Activated CD8-positive, alpha-beta T cell treated with anti-CD3 and anti-CD28 coated beads for 36 hours (primary cell): ENCODE results near the gene PLCL1. TPM values are rescaled to one million over a fixed set of nuclear protein-coding genes. Genes with fewer than 3 reads are reported as not detected.

Experiments used
- ATAC-seq: fragments of 200-7000 bp; cut with Tn5 transposase; one replicate; pipeline ENCODE4 v1.10.0; 2021; ENCODE audit warnings: mild to moderate bottlenecking, moderate library complexity
- CTCF ChIA-PET: fragments of 350-600 bp; sonication (Branson Sonifier 250); formaldehyde crosslinking; loops from one replicate; lab custom pipeline; 2021; ENCODE audit warnings: antibody characterized with exemption; lab: Charles Lee
- POLR2A ChIA-PET: fragments of 350-600 bp; sonication (Branson Sonifier 250); formaldehyde crosslinking; loops from one replicate; lab custom pipeline; 2021; ENCODE audit warnings: antibody characterized with exemption; lab: Charles Lee
- DNase-seq: peaks from one replicate; pipeline ENCODE4 v3.0.0-alpha.2; 2020
- H3K27ac Mint-ChIP-seq: one replicate; pipeline ENCODE4 v1.8.0; 2021; ENCODE audit warnings: mild to moderate bottlenecking, mixed read lengths
- H3K27me3 Mint-ChIP-seq: one replicate; pipeline ENCODE4 v1.8.0; 2021; ENCODE audit warnings: mixed read lengths
- H3K36me3 Mint-ChIP-seq: one replicate; pipeline ENCODE4 v1.8.0; 2021; ENCODE audit warnings: low read depth, mixed read lengths
- H3K4me1 Mint-ChIP-seq: one replicate; pipeline ENCODE4 v1.8.0; 2021; ENCODE audit warnings: low read depth, mixed read lengths
- H3K4me3 Mint-ChIP-seq: one replicate; pipeline ENCODE4 v1.8.0; 2021; ENCODE audit warnings: mild to moderate bottlenecking, moderate library complexity, mixed read lengths
- H3K9me3 Mint-ChIP-seq: one replicate; pipeline ENCODE4 v1.8.0; 2021; ENCODE audit warnings: mixed read lengths
- intact Hi-C: fragments of 100-400 bp; cut with micrococcal nuclease; formaldehyde crosslinking; loops from one replicate; pipeline ENCODE4 v1.10.0; 2022
- total RNA-seq, 2 experiments: library from RNA; stranded (reverse); gene quantifications; one replicate each; pipeline ENCODE4 v1.2.3, GENCODE V29; 2021
- TF ChIP-seq, protein P1 (sequence below): fragments of 200-600 bp; IDR thresholded peaks from one replicate; pipeline ENCODE4 v1.8.0; 2022; ENCODE audit warnings: antibody characterized with exemption, mild to moderate bottlenecking

The PLCL1 gene
- total RNA-seq, 2 experiments from 2014 or later, result 0.68 to 0.69 TPM

DNA sequence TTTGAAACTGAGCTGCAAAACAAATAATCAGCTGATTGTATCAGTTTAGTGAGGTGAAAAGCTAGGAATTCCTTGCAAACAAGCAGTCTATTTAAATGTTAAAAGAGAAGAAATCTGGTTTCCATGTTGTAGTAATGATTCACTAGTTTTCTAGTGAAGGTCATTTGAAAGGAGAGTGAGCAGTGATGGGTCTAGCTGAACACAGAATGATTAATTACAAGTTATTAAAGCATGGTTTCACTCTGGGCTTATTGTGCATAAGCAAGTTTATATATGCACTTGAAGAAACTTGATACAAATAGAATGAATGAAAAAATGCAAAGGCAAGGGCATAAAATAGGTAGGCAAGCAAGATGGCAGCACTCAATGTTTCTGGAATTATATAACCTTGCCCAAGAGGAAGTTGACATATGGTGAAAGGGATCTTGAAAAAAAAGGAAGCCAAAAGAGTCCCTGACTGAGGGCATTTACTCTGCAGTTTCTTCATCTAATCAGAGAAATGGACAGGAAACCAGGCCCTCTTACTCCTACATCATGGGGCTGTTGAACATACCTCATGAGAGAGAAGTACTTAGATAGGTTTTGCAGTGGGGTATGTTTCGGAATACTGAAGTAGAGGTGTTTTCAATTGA is 53.2 kb downstream of the PLCL1 start:
- H3K27me3 Mint-ChIP-seq, result no peaks in the 10 kb centered on the region
- ChIA-PET CTCF (interaction anchor here (1.5 kb wide), 1 partner anchor 270 kb away, joined by 3 read pairs; no protein-coding TSS in a partner anchor), POLR2A (no interaction called here)
- peaks cover 19% of the 10 kb centered on the region for H3K4me1 Mint-ChIP-seq
- H3K27ac Mint-ChIP-seq, result no peak overlapping the region
- TF ChIP-seq, protein P1, sequence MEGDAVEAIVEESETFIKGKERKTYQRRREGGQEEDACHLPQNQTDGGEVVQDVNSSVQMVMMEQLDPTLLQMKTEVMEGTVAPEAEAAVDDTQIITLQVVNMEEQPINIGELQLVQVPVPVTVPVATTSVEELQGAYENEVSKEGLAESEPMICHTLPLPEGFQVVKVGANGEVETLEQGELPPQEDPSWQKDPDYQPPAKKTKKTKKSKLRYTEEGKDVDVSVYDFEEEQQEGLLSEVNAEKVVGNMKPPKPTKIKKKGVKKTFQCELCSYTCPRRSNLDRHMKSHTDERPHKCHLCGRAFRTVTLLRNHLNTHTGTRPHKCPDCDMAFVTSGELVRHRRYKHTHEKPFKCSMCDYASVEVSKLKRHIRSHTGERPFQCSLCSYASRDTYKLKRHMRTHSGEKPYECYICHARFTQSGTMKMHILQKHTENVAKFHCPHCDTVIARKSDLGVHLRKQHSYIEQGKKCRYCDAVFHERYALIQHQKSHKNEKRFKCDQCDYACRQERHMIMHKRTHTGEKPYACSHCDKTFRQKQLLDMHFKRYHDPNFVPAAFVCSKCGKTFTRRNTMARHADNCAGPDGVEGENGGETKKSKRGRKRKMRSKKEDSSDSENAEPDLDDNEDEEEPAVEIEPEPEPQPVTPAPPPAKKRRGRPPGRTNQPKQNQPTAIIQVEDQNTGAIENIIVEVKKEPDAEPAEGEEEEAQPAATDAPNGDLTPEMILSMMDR, result no peak
- DNase-seq (no peak), ATAC-seq (no peak)
- peaks cover 21% of the 10 kb centered on the region for H3K9me3 Mint-ChIP-seq
- no peak overlapping the region for H3K4me3 Mint-ChIP-seq
- peaks cover 7% of the 10 kb centered on the region for H3K36me3 Mint-ChIP-seq
- intact Hi-C loops, result no loop called here

DNA sequence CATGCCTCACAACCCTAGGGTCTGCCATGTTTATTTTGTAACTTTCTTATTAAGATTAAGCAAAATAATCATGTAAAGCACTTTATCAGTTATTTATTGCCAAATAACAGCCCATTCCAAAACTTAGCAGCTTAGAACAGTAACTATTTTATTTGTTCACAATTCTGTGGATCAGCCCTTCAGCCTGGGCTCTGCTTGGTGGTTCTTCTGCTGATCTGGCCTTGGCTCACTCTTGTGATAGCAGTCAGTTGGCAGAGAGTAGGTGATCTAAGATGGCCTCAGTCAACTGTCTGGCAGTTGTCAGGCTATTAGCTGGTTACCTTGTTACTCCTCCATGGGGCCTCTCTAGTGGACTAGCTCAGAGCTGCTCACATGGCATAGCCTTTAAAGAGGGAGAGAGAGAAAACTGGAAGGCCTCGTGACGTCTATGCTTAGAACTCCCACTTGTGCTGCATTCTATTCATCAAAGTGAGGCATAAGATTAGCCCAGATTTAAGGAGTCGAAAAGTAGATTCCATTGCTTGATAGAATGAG is 54.3 kb downstream of the PLCL1 start:
- CTCF ChIA-PET, result interaction anchor here (0.8 to 1.9 kb wide), 4 partner anchors 11 to 269 kb away, joined by 3 to 6 read pairs (median 4); no protein-coding TSS in a partner anchor
- Mint-ChIP-seq H3K9me3 (peaks cover 21% of the 10 kb centered on the region), H3K27ac (no peak overlapping the region), H3K4me3 (no peak overlapping the region), H3K4me1 (peaks cover 20% of the 10 kb centered on the region), H3K27me3 (no peaks in the 10 kb centered on the region), H3K36me3 (peaks cover 7% of the 10 kb centered on the region)
- TF ChIP-seq, protein P1, result no peak
- DNase-seq (no peak), ATAC-seq (no peak)
- POLR2A ChIA-PET, result interaction anchor here (0.6 kb wide), 1 partner anchor 31 kb away, joined by 3 read pairs; no protein-coding TSS in a partner anchor
- intact Hi-C loops, result no loop called here

DNA sequence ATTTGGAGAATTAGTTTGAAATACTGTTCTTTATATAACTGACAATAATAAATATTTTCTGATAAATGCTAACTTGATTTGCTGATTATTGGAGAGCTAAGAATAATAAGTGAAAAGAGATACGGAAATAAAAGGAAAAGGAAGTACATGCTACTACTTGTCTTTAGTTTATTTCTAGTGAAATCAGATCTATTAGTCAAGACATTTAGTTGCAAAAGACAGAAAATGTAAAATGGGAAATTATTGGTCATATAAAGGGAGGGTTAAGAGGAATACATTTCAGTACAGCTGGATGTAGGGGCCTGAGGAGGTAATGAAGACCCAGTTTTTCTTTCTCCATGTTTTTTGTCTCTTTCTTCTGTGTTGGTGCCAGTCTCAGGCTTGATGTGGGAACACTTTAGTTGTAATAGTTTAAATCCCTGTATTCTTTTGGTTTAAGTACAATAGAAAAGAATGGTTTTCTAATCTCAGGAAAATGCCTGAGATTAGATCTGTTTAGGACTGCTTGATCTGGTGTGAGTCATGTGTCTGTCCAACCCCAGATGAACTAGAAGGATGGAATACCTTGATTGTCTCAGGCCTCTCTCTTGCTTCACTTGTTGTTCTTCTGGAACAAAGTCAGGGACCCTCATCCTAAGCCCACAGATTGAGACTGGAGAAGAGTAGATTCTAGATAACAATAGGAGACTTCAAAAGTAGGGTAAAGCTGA is 58.0 kb downstream of the PLCL1 start:
- H3K4me3 Mint-ChIP-seq, result no peak overlapping the region
- H3K27ac Mint-ChIP-seq, result no peak overlapping the region
- intact Hi-C loops, result no loop called here
- POLR2A ChIA-PET, result interaction anchor here (1.4 kb wide), 1 partner anchor 22 kb away, joined by 3 read pairs; no protein-coding TSS in a partner anchor
- TF ChIP-seq, protein P1, result no peak
- CTCF ChIA-PET, result interaction anchor here (2.9 kb wide), 1 partner anchor 14 kb away, joined by 8 read pairs; no protein-coding TSS in a partner anchor
- peaks cover 17% of the 10 kb centered on the region for H3K4me1 Mint-ChIP-seq
- peaks cover 5% of the 10 kb centered on the region for H3K36me3 Mint-ChIP-seq
- H3K27me3 Mint-ChIP-seq, result no peaks in the 10 kb centered on the region
- ATAC-seq (no peak), DNase-seq (no peak)
- H3K9me3 Mint-ChIP-seq, result peaks cover 21% of the 10 kb centered on the region

DNA sequence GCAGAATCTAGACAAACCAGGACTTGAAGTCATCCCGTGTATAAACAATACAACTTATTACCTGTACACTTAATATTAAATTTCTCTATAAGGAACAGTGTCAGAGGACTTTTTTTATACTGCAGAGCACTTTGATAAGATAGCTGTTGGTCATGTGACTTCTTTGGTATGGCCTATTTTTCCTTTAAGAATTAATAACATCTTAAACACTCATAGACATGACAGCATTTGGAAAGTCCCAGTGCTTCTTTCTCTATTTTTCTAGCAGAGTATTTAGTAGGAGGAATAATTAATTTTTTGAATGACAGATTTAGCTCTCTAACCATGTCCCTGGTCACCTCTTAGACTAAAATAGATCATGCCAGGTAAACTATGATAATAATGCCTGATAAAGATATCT is 59.4 kb downstream of the PLCL1 start:
- DNase-seq (no peak), ATAC-seq (no peak)
- no peaks in the 10 kb centered on the region for H3K36me3 Mint-ChIP-seq
- TF ChIP-seq, protein P1, result no peak
- H3K4me3 Mint-ChIP-seq, result no peak overlapping the region
- H3K27me3 Mint-ChIP-seq, result no peaks in the 10 kb centered on the region
- no peak overlapping the region for H3K27ac Mint-ChIP-seq
- POLR2A ChIA-PET, result no interaction called here
- intact Hi-C loops, result no loop called here
- H3K9me3 Mint-ChIP-seq, result peaks cover 11% of the 10 kb centered on the region
- H3K4me1 Mint-ChIP-seq, result peaks cover 21% of the 10 kb centered on the region
- CTCF ChIA-PET, result no interaction called here
